HG03460 (cell line): Measurements from ENCODE around the gene MLPH.
"Not testable (repeated sequence)": the region's sequence is repeated elsewhere in the genome, so short reads cannot be mapped to it uniquely, and the experiment has no call there.

Experiments
- ATAC-seq: cut with Tn5 transposase; IDR thresholded peaks from one replicate; pipeline ENCODE4 v1.9.1; 2021; ENCODE audit not compliant: unreplicated experiment

MLPH gene

DNA sequence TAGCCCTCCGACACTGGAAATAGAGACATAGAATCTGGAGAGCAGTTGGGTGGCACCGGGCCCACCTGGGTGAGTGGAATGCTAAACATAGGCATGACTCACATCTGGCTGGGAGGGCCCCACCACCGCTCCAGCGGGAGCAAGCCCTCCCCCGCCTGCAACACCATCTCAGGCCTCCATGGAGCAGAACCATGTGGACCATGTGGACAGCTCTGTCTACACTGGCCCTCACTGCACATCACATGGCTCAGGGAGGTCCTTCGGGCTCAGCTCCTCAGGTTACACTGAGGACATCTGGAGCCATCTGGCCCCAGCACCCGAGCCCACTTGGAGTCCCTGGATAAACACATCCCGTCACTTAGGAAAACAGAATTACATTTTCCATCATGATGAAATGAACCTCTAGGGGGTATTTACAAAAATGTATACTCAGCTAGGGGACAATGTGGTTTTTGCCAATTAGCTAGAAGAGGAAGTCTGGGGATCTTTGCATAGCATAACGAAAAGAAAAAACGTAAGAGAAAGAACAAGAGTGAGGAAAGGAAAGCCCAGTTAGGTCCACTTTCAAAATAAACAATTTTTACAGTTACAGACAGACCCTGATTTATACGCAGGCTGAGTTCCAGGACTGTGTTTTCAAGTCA is 30.7 kb upstream of the MLPH start:
- no peak for ATAC-seq

DNA sequence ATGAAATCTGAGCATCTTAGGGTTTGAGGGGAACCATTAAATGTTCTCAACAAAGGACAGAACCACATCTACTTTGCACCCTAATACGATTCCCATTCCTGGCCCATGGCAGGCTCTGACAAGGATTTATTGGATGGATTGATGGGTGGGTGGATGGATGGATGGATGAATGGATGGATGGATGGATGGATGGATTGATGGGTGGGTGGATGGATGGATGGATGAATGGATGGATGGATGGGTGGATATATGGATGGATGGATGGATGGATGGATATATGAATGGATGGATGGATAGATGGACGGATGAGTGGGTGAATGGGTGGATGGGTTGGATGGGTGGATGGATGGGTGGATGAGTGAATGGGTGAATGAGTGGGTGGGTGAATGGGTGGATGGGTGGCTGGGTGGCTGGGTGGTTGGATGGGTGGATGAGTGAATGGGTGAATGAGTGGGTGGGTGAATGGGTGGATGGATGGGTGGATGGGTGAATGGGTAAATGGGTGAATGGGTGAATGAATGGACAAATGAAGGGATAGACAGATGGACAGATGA is 29.6 kb upstream of the MLPH start:
- ATAC-seq: no peak

DNA sequence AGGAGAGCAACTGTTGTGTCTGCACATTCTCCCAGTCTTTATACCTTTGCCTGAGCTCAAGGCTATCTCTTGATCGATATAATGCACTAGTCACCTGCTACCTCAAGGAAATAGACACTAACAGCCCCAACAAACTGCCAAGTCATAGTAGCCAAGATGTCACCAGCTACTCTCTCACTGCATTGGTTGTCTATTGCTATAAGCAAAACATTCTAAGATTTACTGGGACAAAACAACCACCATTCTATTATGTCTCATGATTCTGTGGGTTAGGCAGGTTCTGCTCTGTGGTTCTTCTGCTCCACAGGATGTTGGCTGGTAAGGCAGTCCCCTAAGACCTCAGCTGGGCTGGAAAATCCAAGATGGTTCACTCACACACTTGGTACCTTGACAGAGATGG is 28.5 kb upstream of the MLPH start:
- ATAC-seq: no peak

DNA sequence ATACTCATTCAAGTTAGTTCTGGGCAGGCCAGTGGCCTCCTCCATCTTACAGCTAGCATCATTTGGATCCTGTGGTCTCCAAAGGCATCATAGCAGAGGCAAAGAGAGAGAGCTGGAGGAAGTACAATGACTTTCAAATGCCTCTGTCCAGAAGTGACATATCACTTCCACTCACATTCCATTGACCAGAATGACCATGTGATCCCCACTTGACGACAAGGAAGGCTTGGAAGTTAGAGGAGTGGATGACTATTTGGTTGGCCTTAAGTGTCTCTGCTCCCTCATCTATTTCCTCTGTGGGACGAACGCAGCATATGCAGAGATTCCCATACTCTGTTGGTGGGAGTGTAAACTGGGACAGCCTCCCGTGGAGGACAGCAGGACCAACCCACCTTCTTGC is 27.8 kb upstream of the MLPH start:
- ATAC-seq: no peak

DNA sequence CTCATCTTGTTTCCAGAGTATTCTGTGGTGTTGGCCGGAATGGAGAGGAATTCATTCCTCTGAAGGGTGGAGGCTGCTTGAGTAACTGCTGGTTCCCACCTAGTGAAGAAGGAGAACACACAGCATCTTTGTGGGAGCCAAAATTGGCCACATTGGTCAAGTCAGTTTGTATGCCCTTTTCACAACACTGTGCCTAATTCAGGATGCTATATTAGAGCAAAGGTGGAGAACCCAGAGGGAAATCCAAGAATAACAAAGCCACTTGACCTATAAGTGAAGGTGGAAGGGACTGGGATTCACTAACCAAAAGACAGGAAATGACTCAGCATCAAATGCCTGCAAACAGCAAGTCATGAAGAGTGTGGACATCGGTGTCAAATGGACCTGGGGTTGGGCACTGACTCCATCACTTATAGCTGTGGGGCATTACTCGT is 27.3 kb upstream of the MLPH start:
- no peak for ATAC-seq

DNA sequence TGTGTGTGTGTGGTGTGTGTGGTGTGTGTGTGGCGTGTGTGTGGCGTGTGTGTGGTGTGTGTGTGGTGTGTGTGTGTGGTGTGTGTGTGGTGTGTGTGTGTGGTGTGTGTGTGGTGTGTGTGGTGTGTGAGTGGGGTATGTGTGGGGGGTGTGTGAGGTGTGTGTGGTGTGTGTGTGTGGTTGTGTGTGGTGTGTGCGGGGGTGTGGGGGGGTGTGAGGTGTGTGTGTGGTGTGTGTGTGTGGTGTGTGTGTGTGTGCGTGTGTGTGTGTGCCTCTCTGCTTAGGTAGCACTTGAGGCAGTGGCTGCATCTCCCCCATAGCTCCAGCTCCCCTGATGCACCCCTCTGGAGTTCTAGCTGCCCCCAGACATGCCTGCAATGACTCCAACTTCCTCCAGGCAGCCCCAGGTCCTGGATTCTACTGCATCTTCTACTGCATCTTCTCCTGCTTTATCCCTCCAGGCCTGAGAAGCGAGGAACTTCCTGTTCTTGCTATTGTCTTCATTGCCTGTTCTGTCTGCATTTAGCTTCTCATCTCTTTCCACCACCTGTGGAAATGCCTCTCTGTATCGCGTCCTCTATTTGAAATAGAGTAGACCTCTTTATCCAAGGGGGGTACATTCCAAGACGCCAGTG is 22.2 kb upstream of the MLPH start:
- no peak for ATAC-seq

DNA sequence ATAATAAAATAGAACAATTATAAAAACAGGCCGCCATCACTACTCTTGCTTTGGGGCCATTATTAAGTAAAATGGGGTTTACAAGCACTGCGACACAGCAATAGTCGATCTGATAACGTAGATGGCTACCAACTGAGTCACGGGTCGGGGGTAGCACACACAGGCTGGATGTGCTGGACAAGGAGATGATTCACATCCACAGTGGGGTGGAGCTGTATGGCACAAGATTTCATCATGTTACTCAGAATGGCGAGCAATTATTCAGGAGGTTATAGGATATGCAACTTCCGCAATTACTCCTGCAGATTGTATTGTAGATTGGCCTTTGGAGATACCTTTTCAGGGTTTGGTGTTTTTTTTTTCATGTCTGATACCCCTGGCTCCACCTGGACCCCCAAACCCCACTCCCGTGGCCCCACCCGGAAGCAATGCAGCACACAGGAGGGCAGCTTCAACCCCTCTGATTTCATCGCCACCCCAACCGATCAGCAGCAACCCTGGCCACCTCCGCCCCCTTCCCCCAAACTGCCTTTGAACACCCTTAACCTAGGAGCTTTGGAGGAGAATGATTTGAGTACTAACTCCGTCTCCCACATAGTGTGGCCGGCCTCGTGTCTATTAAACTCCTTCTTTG is 21.4 kb upstream of the MLPH start:
- no peak for ATAC-seq

DNA sequence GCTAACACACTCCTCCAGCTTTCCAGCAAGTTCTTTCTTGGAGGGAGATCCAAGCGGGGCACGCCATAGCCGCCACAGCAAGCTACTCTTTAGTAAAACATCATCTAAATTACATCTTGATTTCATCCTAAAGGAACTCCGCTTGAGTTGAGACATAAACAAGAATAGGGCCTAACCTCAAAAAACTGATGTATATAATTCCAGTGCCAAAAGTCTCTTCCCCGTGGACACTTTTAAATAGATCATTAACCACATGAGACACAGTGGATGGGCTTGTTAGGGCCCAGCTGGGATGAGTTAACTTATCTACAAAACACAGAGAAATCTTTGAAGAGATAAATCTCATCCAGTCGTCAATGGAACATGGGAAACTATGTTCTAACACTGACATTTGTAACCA is 20.8 kb upstream of the MLPH start:
- no peak for ATAC-seq

DNA sequence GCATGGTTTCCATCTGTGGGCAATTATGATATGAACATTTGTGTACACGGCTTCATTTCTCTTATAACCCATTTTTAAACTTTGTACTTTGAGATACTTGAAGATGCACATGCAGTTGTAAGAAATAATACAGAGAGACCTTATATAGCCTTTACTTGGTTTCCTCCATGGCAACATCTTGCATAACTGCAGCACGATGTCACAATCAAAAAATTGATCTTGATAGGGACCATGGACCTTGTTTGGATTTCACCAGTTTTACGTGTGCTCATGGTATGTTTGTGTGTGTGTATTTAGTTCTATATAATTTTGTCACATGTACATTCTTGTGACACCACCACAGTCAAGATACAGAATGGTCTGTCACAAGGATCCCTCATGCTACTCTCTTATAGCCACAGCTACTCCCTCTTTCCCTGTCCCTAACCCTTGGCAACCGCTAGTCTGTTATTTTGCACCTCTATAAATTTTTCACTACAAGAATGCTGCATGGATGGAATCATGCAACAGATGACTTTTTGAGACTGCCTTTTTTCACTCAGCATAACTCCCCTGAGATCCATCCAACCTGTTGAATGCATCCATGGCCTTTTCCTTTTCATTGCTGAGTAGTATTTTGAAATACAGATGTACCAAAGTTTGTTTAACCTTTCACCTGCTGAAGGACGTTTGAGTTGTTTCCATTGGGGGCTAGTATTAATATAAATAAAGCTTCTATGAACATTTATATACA is 19.4 kb upstream of the MLPH start:
- ATAC-seq: no peak

DNA sequence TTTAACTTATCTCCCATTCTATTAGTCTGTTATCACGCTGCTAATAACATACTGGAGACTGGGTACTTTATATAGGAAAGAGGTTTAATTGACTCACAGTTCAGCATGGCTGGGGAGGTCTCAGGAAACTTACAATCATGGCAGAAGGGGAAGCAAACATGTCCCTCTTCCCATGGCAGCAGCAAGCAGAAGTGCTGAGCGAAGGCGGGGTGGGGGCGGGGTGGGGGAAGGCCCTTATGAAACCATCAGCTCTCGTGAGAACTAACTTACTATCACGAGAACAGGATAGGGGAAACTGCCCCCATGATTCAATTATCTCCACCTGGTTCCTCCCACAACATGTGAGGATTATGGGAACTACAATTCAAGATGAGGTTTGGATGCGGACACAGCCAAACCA is 17.6 kb upstream of the MLPH start:
- not testable (repeated sequence) for ATAC-seq

DNA sequence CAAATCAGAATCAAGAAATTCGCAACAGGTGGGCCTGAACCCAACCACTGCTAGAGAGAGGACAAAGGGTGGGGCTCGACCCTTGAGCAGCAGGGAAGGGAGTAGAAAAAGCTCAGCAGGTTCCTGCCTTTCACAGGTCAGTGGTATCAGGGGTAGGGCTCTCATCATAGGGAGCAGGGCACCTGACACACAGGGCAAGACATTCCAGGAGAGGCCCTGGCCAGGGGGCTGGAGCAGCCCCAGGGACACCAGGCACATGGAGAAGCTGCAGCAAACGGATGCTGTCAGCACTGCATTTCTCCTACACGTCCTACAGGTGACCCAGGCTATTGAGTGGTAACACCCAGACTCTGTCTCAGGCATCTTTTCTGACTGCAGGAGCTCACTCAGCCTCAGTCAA is 17.2 kb upstream of the MLPH start:
- ATAC-seq: no peak

DNA sequence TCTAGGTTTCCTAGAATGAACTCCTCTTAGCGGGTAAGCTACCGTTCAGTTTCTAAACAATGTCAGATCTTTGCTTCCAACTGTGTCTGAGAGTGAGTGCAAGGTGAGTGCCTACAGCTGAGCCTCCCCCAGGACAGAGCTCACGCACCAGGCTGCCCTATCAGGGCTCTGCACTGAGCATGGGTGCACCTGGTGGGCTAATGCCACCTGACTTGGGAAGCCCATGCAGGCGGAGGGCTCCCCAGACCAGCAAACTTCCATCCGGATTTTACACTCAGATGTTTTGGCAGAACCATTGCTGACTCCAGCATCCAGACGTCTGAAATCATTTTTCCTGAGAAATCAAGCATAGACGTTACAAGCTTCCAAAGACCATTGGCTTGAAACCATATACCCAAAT is 16.1 kb upstream of the MLPH start:
- ATAC-seq: no peak

DNA sequence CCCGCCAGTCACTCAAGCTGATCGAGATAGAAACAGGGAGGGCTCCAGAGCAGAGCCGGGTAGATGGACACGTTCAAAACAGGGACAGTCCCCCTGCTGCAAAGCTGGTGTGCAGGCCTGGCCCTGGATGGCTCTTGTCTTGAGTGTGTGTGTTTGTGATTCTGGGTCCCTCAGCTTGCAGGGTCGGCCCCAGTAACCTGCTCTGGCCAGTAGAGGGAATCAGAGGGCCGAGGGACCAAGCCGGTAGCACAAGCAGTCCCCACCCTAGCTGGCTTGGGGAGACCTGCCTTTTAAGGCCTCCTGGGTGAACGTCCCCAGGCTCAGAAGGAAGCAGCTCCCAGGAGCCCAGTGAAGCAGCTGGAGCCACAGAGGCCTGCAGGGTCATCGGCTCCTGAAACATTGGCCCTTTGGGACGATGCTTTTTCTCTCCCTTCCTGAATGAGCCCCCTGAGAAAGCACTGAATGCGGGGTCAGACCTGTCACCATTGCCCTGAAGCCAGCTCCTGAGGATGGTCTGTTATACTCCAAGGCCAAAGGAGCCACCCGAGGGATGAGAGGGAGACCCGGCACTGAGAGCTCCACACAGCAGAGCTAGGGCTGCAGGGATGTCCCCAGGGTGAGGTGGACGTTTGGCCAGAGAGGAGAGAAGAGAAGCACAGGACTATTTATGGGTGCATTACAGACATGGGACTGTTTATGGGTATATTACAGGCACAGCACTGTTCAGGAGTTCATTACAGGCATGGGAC is 15.4 kb upstream of the MLPH start:
- ATAC-seq: no peak

DNA sequence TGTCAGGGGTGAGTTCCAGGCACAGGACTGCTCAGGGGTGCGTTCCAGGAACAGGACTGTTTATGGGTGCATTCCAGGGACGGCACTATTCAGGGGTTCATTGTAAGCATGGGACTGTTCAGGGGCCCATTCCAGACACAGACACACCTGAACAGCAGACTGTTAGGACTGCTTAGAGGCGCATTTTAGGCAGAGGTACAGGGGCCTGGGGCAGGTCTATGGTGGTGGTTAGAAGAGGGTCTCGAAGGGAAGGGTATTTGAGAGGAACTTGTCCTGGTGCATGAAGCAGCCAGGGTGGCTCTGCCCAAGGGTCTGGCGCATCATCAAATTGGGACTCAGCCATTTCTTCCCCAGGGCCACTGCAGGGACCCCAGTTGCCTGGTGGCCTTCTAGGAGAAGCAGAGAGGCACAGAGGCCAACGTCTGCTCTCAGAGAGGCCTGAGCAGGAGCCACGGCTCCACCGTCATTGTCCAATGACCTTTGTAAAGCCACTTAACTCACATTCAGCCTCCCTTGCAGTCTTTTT is 14.8 kb upstream of the MLPH start:
- ATAC-seq: no peak

DNA sequence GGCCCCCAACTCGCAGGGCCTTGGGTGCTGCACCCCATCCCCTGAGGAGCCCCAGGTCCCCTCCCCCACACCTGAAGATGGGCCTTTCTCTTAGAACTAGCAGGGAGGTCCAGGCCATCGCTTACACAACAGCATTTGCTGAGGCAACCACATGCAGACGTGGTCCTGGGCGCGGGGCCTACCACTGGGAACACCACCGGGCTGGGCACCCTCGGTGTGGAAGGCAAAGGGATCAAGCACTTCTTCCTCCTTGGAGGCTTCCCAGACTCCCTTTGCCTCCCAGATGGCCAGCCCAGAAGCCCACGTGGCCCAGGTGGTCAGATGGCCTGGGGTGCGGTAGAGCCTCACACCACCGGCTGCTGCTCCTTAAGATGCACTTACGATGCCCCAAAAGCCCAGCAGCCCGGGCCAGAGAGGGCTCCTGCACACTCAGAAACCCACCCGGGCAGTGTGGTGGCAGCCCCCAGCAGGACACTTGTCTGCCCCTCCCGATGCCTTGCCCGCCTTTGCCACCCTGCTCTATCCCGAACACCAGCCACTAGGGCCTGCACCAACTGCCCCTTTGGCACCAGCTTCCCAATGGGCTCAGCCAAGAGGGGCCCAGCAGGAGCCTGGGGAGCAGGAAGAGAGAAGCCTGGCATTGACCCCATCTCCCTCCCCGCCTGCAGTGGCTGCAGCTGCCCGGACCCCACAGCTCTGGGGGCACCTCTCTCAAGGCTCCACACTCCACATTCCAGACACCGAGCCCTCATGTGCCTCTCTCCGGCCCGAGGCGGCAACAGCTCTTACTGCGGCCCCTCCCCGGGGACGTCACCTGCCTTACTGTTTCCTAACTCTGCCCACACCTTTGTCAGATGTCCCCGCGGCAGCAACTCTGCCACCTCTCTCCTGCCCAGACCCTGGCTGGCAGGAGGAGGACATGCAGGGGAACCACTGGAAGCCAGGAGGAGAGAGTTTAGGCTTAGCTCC is 13.9 kb upstream of the MLPH start:
- no peak for ATAC-seq

DNA sequence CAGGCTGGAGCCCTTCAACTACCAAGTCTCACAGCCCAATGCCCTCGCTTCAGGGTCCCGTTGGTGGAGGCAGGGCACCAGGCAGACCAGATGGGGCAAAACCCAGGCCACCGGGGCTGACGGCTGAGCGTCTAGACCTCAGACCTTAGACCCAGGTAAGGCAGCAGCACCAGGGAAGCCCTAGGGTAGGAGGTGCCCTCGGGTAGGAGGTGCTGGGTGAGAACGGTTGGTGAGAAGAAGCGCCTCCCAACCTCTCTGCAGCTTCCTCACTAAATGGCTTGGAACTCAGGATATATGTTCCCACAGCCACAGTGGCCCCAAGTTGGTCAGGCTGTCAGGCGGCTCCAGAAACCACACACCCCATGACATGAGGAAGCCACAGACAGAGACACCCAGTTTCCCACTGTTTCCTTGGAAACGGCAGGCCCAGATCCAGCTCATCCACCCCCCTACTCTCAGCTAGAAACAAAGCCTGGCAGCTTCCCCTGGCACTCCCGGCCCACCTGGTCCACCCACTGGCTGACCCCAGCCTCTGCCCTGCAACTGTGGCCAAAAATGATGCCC is 13.1 kb upstream of the MLPH start:
- no peak for ATAC-seq

DNA sequence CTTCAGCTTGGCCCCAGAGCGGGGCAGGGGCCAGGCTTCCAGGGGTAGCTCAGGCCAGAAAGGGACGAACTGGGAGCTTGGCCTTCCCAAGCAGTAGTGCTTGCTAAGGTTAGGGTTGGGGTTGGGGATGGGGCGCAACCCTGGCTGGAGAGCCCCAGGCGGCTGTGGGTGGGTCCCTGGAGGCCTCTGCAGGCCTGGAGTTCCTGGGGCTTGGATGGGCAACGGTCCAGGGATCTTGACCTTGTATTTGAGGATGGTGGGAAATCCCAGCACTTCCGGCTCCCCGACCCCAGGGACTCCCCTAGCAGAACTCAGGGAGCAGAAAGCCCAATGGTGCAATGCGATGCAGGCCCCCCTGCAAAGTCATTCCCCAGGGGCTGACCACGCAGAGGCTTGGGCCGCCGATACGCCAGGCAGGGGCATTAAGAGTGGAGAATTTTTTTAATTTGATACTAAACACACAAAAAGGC is 12.6 kb upstream of the MLPH start:
- ATAC-seq: no peak

DNA sequence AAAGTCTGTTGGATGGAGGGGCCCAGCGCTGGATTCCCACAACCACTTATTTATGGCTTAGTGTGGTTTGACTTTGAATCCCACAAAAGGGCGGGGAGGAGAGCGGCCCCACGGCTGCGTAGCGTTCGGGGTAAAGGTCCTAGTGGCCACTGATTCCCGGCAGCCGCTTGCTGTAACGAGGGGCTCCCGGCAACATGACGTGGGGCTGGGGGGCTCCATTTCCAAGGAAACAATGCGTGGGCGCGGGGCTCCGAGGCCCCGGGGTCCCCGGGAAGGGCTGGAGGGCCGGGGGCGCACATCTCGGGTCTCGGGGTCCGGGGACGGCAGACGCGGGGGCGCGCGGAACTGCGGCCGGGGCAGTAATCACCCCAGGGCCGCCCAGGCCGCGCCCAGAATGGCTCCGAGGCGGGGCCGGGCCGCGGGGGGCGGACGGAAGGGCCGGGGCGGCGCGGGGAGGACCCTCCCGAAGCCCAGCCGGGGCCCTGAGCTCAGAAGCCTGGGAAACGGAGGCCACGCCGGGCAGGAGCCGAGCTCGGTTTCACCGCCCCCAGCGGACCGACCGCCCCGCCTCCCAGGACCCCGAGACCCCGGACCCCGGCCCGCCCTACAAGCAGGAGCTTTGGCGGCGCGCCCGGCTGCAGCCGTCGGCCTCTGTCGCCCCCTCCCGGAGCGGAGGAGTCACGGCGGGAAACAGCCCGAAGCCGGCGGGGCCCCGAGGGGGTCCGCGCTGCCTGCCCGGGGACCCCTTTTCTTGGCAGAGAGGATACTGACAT is 11.9 kb upstream of the MLPH start:
- peak; percentile 82 for ATAC-seq
